Measurements from ENCODE around the gene SLC35D2.
"Not testable (repeated sequence)": the region's sequence is repeated elsewhere in the genome, so short reads cannot be mapped to it uniquely, and the experiment has no call there.

Gene SLC35D2

GRCh38 chr9:96378187-96378586 lies 5.3 kb downstream of the SLC35D2 start:
- no peak for DNase-seq (ENCODE audit: low read depth in 2 of 2)
- TF ChIP-seq CTCF (IDR thresholded peaks at IDR 0.05; ENCODE audit: low read depth, low read length): no peak
- H3K4me3 ChIP-seq (replicated peaks in 1 of 2; ENCODE audit: low read depth in 2 of 2, low read length in 2 of 2): no peak overlapping the region

DNA sequence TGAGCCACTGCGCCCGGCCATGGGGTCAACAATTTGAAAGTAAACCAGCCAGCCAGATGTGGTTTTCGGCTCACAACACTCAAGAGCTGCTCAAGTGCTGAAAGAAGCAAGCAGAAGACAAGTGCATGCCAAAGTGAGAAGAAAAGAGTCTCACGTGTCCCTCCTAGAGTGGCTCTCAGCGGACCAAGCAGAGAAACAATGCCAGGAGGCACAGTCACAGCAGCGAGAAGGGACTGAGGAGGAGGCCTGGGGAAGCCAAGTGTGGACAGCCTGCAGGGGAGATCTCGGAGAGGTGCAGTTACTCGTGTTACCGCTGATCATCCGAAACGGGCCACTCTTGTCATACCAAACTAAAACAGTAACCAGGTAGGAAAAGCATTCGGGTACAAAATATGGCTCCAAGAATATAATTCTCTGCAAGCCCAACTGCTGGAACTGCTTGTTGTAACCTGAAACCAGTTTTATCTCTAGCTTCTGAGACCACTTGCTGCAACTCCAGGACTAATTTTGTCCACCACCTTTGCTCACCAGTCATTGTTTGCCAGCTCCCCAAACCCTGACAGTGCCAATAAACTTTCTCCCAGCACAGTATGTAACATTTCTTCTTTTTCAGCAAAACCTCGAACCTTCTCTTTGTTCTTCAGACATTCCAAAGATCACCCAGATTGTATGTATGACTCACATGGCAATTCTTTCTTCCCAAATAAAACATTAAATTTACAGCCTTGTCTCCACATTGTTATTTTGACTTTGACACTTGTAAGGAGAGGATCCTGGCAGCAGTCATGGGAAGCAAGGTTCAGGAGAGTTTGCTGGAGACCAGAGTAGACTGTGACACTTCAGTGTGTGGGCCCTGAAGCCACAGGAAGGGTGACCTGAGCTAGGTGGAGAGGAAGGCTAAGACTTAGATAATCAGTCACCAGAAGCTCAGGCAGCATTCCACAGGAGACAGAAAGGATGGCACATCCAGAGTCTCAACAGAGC lies 6.3 kb downstream of the SLC35D2 start:
- peak; percentile 65 to 70 for DNase-seq (ENCODE audit: low read depth in 2 of 2)
- no peak for TF ChIP-seq CTCF (IDR thresholded peaks at IDR 0.05; ENCODE audit: low read depth, low read length)
- no peak overlapping the region for H3K4me3 ChIP-seq (replicated peaks in 1 of 2; ENCODE audit: low read depth in 2 of 2, low read length in 2 of 2)

DNA sequence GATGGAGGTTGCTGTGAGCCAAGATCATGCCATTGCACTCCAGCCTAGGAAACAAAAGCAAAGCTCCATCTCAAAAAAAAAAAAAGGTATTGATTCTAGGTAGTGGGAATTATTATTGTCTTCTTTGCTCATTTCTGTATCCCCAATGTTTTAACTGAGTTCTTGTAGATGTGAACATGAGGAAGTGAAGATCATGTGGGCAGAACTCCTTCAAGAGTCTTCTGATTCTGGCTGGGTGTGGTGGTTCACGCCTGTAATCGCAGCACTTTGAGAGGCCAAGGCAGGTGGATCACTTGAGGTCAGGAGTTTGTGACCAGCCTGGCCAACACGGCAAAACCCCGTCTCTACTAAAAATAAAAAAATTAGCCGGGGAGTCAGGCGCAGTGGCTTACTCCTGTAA lies 8.0 kb downstream of the SLC35D2 start:
- DNase-seq (ENCODE audit: low read depth in 2 of 2); H3K4me3 ChIP-seq (replicated peaks in 1 of 2; ENCODE audit: low read depth in 2 of 2, low read length in 2 of 2): not testable (repeated sequence)

GRCh38 chr9:96367943-96368342 lies 15.6 kb downstream of the SLC35D2 start:
- no peak for TF ChIP-seq CTCF (IDR thresholded peaks at IDR 0.05; ENCODE audit: low read depth, low read length)
- no peak for DNase-seq (ENCODE audit: low read depth in 2 of 2)
- no peak overlapping the region for H3K4me3 ChIP-seq (replicated peaks in 1 of 2; ENCODE audit: low read depth in 2 of 2, low read length in 2 of 2)

GRCh38 chr9:96363175-96363967 lies 20.1 kb downstream of the SLC35D2 start:
- DNase-seq (ENCODE audit: low read depth in 2 of 2): no peak
- no peak for TF ChIP-seq CTCF (IDR thresholded peaks at IDR 0.05; ENCODE audit: low read depth, low read length)

DNA sequence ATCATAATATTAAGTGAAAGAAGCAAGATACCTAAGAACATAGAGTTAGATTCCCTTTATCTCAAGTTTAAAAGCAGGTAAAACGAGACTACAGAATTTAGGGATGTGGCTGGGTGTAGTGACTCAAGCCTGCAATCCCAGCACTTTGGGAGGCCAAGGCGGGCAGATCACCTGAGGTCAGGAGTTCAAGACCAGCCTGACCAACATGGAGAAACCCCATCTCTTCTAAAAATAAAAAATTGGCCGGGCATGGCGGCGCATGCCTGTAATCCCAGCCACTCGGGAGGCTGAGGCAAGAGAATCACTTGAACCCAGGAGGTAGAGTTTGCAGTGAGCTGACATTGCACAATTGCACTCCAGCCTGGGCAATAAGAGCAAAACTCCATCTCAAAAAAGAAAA lies 21.4 kb downstream of the SLC35D2 start:
- not testable (repeated sequence) for H3K4me3 ChIP-seq (replicated peaks in 1 of 2; ENCODE audit: low read depth in 2 of 2, low read length in 2 of 2); DNase-seq (ENCODE audit: low read depth in 2 of 2)

More at GRCh38 chr9:96363175-96363967, 20.1 kb downstream of the SLC35D2 start:
- no peak overlapping the region for H3K4me3 ChIP-seq (replicated peaks in 1 of 2; ENCODE audit: low read depth in 2 of 2, low read length in 2 of 2)

DNA sequence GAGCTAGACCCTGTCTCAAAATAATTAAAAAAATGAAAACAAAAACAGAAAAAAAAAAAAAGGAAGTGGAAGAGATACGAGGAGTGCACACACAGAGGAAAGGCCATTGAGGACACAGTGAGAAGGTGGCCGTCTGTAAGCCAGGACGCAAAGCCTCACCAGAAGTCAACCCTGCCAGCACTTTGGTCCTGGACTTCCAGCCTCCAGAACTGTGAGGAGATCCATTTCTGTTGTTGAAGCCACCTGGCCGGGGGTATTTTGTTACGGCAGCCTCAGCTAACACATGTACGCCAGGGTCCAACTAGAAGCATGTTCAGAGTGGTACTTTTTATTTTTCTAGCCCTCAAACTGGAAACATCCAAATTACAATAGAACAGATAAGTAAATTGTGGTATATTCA lies 21.8 kb downstream of the SLC35D2 start:
- TF ChIP-seq CTCF (IDR thresholded peaks at IDR 0.05; ENCODE audit: low read depth, low read length): no peak
- no peak overlapping the region for H3K4me3 ChIP-seq (replicated peaks in 1 of 2; ENCODE audit: low read depth in 2 of 2, low read length in 2 of 2)
- DNase-seq (ENCODE audit: low read depth in 2 of 2): no peak
